Measurements from ENCODE around the gene ESYT1. TPM values are rescaled to one million over a fixed set of nuclear protein-coding genes. Genes with fewer than 3 reads are reported as not detected.

Gene ESYT1
- total and polyA plus RNA-seq, 3 experiments from 2014 or later = 185 to 374 (median 191) TPM

DNA sequence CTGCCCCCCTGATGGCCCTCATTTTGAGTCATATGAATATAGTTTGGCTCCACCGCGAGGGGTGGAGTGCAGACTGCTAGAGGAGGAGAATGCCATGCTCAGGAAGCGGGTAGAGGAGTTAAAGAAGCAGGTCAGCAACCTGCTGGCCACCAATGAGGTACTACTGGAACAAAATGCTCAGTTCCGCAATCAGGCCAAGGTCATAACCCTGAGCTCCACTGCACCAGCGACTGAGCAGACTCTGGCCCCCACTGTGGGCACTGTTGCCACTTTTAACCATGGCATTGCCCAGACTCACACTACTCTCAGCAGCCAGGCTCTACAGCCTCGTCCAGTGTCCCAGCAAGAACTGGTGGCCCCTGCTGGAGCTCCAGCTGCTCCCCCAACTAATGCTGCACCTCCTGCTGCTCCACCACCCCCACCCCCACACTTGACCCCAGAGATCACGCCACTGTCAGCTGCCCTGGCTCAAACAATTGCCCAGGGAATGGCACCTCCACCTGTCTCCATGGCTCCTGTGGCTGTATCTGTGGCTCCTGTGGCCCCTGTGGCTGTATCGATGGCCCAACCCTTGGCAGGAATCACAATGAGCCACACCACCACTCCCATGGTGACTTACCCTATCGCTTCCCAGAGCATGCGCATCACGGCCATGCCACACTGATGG is 6.7 kb upstream of the ESYT1 start:
- Mint-ChIP-seq H3K27ac (peak overlapping the region in 1 of 8 donors; percentile 29), H3K9me3 (no peaks in the 10 kb centered on the region), H3K36me3 (peaks cover 7 to 48% (median 12%) of the 10 kb centered on the region in 3 donors), H3K4me3 (no peak overlapping the region), H3K4me1 (peaks cover 51 to 55% (median 53%) of the 10 kb centered on the region in 3 donors), H3K27me3 (peaks cover 0 to 7% of the 10 kb centered on the region in 2 donors)
- peaks cover 39% of the 10 kb centered on the region for H3K4me1 ChIP-seq (ENCODE audit: insufficient read depth, low read length)
- no peak overlapping the region for H3K4me3 ChIP-seq (ENCODE audit: low read length)
- H3K36me3 ChIP-seq (ENCODE audit: insufficient read depth, low read length) = peaks cover 11% of the 10 kb centered on the region
- ChIA-PET CTCF (interaction anchor here (1.5 to 5.6 kb wide), 2 partner anchors 69 to 343 kb away, joined by 3 to 101 read pairs; partner anchors contain the start of gene SMARCC2), POLR2A (interaction anchor here (5.8 kb wide), 1 partner anchor 69 kb away, joined by 60 read pairs; the partner anchor contains the start of gene SMARCC2)
- no peaks in the 10 kb centered on the region for H3K27me3 ChIP-seq (ENCODE audit: insufficient read depth, low read length, poor library complexity, severe bottlenecking)
- H3K9me3 ChIP-seq (ENCODE audit: low read length) = no peaks in the 10 kb centered on the region
- no peak for DNase-seq
- no peak overlapping the region for H3K27ac ChIP-seq (ENCODE audit: low read depth, low read length)

- Mint-ChIP-seq H3K9me3 (no peaks in the 10 kb centered on the region), H3K4me1 (peaks cover 53 to 56% (median 53%) of the 10 kb centered on the region in 3 donors), H3K27ac (peak overlapping the region in 6 of 8 donors; percentile 34 to 81 (median 44)), H3K4me3 (no peak overlapping the region), H3K36me3 (peaks cover 3 to 36% (median 3%) of the 10 kb centered on the region in 3 donors), H3K27me3 (peaks cover 0 to 4% of the 10 kb centered on the region in 2 donors)
- H3K4me3 ChIP-seq (ENCODE audit: low read length) = no peak overlapping the region
- H3K27ac ChIP-seq (ENCODE audit: low read depth, low read length) = no peak overlapping the region
- ChIA-PET POLR2A (interaction anchor here (3.2 kb wide), 1 partner anchor 67 kb away, joined by 25 read pairs; the partner anchor contains the start of gene SMARCC2), CTCF (interaction anchor here (1.0 kb wide), 2 partner anchors 12 to 67 kb away, joined by 3 to 5 read pairs; partner anchors contain the start of gene SMARCC2)
- H3K4me1 ChIP-seq (ENCODE audit: insufficient read depth, low read length) = peaks cover 45% of the 10 kb centered on the region
- DNase-seq = no peak
- no peaks in the 10 kb centered on the region for H3K9me3 ChIP-seq (ENCODE audit: low read length)
- peaks cover under 1% of the 10 kb centered on the region for H3K36me3 ChIP-seq (ENCODE audit: insufficient read depth, low read length)
- no peaks in the 10 kb centered on the region for H3K27me3 ChIP-seq (ENCODE audit: insufficient read depth, low read length, poor library complexity, severe bottlenecking)
These were observed 5.4 kb upstream of the ESYT1 start for GRCh38 chr12:56122637-56123036.

DNA sequence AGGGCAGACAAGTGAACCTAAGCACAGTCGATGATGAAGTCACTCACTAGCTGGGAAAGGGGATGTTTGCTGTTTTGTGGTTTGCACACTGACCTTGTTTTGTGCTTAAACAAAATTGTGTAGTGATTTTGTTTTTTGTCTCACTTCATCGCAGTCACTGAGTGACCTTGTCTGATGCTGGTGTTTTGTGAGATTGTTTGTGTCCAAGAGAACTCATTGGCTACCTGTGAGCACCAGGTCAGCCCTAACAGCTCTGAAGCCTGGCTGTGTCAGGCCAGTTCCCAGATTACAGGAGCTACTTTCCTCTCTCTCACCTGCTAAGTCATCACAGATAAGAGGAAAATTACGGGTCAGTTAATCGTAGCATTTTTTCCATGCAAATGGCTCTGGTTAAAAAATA is 3.9 kb upstream of the ESYT1 start:
- no peaks in the 10 kb centered on the region for H3K9me3 ChIP-seq (ENCODE audit: low read length)
- H3K4me1 ChIP-seq (ENCODE audit: insufficient read depth, low read length) = peaks cover 35% of the 10 kb centered on the region
- Mint-ChIP-seq H3K9me3 (no peaks in the 10 kb centered on the region), H3K4me1 (peaks cover 42 to 45% (median 44%) of the 10 kb centered on the region in 3 donors), H3K27ac (peak overlapping the region in 7 of 8 donors; percentile 17 to 84 (median 64)), H3K36me3 (peaks cover 0 to 40% (median 0%) of the 10 kb centered on the region in 3 donors), H3K4me3 (no peak overlapping the region), H3K27me3 (no peaks in the 10 kb centered on the region)
- H3K36me3 ChIP-seq (ENCODE audit: insufficient read depth, low read length) = no peaks in the 10 kb centered on the region
- H3K27me3 ChIP-seq (ENCODE audit: insufficient read depth, low read length, poor library complexity, severe bottlenecking) = no peaks in the 10 kb centered on the region
- no peak for DNase-seq
- no peak overlapping the region for H3K4me3 ChIP-seq (ENCODE audit: low read length)
- no peak overlapping the region for H3K27ac ChIP-seq (ENCODE audit: low read depth, low read length)
- ChIA-PET CTCF (interaction anchor here (0.8 to 8.6 kb wide), 4 partner anchors 15 to 340 kb away, joined by 3 to 121 read pairs (median 4); partner anchors contain the start of gene SMARCC2), POLR2A (interaction anchor here (0.6 to 3.2 kb wide), 2 partner anchors 66 to 580 kb away, joined by 4 to 25 read pairs; partner anchors contain the start of gene SMARCC2)

GRCh38 chr12:56126732-56127239 is 1.3 kb upstream of the ESYT1 start:
- no peak for DNase-seq
- peaks cover 13 to 42% (median 20%) of the 10 kb centered on the region in 3 donors for H3K36me3 Mint-ChIP-seq
- H3K27me3 ChIP-seq (ENCODE audit: insufficient read depth, low read length, poor library complexity, severe bottlenecking) = no peaks in the 10 kb centered on the region
- POLR2A ChIA-PET = interaction anchor here (0.6 to 4.5 kb wide), 5 partner anchors 9 to 96 kb away, joined by 3 to 58 read pairs (median 23); partner anchors contain the start of genes MYL6, PA2G4, RNF41 and SMARCC2
- H3K36me3 ChIP-seq (ENCODE audit: insufficient read depth, low read length) = peaks cover 17% of the 10 kb centered on the region
- H3K27me3 Mint-ChIP-seq = peaks cover 0 to 2% of the 10 kb centered on the region in 2 donors
- H3K4me1 ChIP-seq (ENCODE audit: insufficient read depth, low read length) = peaks cover 48% of the 10 kb centered on the region
- H3K9me3 ChIP-seq (ENCODE audit: low read length) = no peaks in the 10 kb centered on the region
- peak overlapping the region; percentile 46 to 99 (median 98) for H3K4me3 Mint-ChIP-seq
- peak overlapping the region; percentile 73 for H3K27ac ChIP-seq (ENCODE audit: low read depth, low read length)
- H3K9me3 Mint-ChIP-seq = no peaks in the 10 kb centered on the region
- H3K4me1 Mint-ChIP-seq = peaks cover 53 to 62% (median 59%) of the 10 kb centered on the region in 3 donors
- H3K4me3 ChIP-seq (ENCODE audit: low read length) = peak overlapping the region; percentile 2
- CTCF ChIA-PET = interaction anchor here (0.6 to 8.6 kb wide), 21 partner anchors 9 to 344 kb away, joined by 3 to 121 read pairs (median 5); partner anchors contain the start of genes CNPY2, MYL6, MYL6B and PA2G4
- H3K27ac Mint-ChIP-seq = peak overlapping the region; percentile 87 to 99 (median 95)

DNA sequence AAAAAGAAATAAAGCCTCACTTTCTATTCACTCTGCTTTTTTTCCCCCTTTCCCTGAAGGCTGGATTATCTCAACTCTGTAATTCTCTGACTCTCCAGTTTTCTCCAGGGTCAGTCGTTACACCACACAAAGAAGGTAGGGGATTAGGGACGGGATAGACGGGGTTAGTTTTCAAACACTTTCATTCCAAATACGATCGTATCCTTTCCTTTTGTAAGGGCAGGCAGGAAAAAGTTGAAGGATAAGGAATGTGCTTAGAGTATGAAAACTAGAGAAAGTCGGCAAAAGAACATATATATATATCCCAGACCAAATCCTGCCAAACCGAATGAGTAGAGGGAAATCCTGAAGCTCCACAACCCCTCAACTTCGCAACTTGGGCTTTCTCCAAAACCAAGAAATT is 581 bp upstream of the ESYT1 start:
- Mint-ChIP-seq H3K27me3 (peaks cover 0 to 2% of the 10 kb centered on the region in 2 donors), H3K4me1 (peaks cover 60 to 69% (median 66%) of the 10 kb centered on the region in 3 donors), H3K9me3 (no peaks in the 10 kb centered on the region), H3K36me3 (peaks cover 20 to 43% (median 27%) of the 10 kb centered on the region in 3 donors), H3K27ac (peak overlapping the region; percentile 90 to 99 (median 95)), H3K4me3 (peak overlapping the region; percentile 86 to 99 (median 98))
- Histone ChIP-seq H3K4me1 (ENCODE audit: insufficient read depth, low read length) (peaks cover 50% of the 10 kb centered on the region), H3K27ac (ENCODE audit: low read depth, low read length) (peak overlapping the region; percentile 73), H3K9me3 (ENCODE audit: low read length) (no peaks in the 10 kb centered on the region), H3K4me3 (ENCODE audit: low read length) (peak overlapping the region; percentile 47), H3K36me3 (ENCODE audit: insufficient read depth, low read length) (peaks cover 24% of the 10 kb centered on the region), H3K27me3 (ENCODE audit: insufficient read depth, low read length, poor library complexity, severe bottlenecking) (no peaks in the 10 kb centered on the region)
- DNase-seq = no peak
- CTCF ChIA-PET = interaction anchor here (0.8 to 8.6 kb wide), 16 partner anchors 8 to 501 kb away, joined by 3 to 121 read pairs (median 5); partner anchors contain the start of genes CD63, COQ10A, MYL6 and MYL6B
- POLR2A ChIA-PET = interaction anchor here (0.5 to 4.5 kb wide), 16 partner anchors 10 to 309 kb away, joined by 3 to 58 read pairs (median 6); partner anchors contain the start of genes IL23A, MYL6, MYL6B and ORMDL2

DNA sequence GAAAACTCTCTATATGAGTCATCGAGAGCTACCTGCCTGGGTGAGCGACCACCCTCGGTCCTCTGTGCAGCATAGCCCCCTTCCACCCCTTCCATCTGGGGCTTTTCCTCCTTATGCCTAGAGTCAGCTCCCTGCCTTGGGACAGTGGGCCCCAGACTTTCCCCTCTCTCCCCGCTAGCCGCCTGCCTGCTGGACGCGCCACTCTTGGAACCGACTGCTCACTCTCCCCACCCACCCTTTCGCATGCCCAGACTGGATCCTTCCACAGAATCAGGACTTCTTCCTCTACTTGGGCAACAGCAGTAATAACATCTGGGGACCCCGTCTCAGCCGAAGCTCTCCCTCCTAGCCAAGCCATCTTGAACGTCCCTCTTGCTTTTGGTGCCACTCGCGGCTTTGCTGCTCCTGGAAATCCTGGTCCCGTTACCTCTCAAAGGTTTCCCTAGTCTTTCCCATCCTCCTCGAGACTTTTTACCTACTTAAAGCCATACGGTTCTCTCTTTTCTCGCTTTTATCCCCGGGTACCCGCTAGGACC is 671 bp downstream of the ESYT1 start:
- Histone ChIP-seq H3K27ac (ENCODE audit: low read depth, low read length) (peak overlapping the region; percentile 90), H3K4me3 (ENCODE audit: low read length) (peak overlapping the region; percentile 90), H3K9me3 (ENCODE audit: low read length) (no peaks in the 10 kb centered on the region), H3K36me3 (ENCODE audit: insufficient read depth, low read length) (peaks cover 33% of the 10 kb centered on the region), H3K27me3 (ENCODE audit: insufficient read depth, low read length, poor library complexity, severe bottlenecking) (no peaks in the 10 kb centered on the region), H3K4me1 (ENCODE audit: insufficient read depth, low read length) (peaks cover 54% of the 10 kb centered on the region)
- peak in 2 of 5 donors; percentile 26 to 49 for DNase-seq
- Mint-ChIP-seq H3K4me3 (peak overlapping the region; percentile 86 to 99 (median 98)), H3K36me3 (peaks cover 26 to 51% (median 27%) of the 10 kb centered on the region in 3 donors), H3K9me3 (no peaks in the 10 kb centered on the region), H3K27ac (peak overlapping the region; percentile 90 to 99 (median 98)), H3K4me1 (peaks cover 58 to 74% (median 71%) of the 10 kb centered on the region in 3 donors), H3K27me3 (peaks cover 0 to 2% of the 10 kb centered on the region in 2 donors)
- CTCF ChIA-PET = interaction anchor here (0.6 to 8.6 kb wide), 15 partner anchors 11 to 500 kb away, joined by 3 to 121 read pairs (median 5); partner anchors contain the start of genes CD63, MYL6, MYL6B and PA2G4
- POLR2A ChIA-PET = interaction anchor here (0.6 to 4.5 kb wide), 17 partner anchors 8 to 311 kb away, joined by 3 to 58 read pairs (median 6); partner anchors contain the start of genes IL23A, MYL6, MYL6B and ORMDL2
